Stimulated activated CD4-positive, alpha-beta T cell treated with anti-CD3 and anti-CD28 coated beads, Interleukin-12 subunit alpha, Interleukin-12 subunit beta, amount 100 ng/mL, for 48 hours (primary cell): ENCODE data around the gene PSPH.
"Not testable (repeated sequence)": the region's sequence is repeated elsewhere in the genome, so short reads cannot be mapped to it uniquely, and the experiment has no call there.

Experiments used
- DNase-seq, 3 donors: peaks; one replicate each; pipeline ENCODE4 v3.0.0-alpha.2; 2020; ENCODE audit warnings: low read depth in 2 of 3, low spot score in 1 of 3

The PSPH gene

DNA sequence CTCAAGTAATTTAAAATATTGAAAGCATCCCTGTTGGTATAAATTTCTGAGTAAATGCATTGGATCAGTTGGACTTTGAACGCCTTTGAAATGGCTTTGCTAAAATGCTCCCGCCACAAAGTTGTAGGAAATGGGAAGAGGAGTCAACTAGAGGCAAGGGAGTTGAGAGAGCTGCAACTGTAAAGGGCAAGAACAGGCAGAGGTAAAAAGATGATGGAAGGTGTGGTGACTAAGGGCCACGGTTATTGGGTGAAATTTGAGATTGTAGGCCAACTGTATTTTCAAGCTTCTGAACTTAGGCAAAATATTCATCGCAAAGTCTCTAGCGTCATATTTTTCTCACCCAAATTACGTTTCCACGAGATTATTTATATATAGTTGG, 12.2 kb upstream of the PSPH start:
- DNase-seq: no peak

DNA sequence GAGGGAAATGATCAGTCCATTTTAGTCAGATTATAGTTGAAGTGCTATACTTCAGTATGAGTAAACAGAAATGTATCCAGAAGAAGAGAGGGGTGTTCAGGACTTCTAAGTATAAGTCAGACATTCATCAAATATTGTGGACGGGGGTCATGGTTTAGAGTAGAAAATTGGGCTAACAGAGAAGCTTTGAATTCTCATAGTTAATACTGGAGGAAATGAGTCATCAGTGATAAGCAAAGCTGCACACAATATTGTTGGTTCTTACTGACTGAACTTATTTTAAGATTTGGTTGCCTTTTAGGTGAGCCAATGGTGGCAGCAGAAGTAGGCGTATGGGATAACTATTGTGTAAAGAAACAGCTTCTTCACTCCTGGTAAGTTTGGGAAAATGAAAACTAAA, 11.1 kb upstream of the PSPH start:
- no peak for DNase-seq

DNA sequence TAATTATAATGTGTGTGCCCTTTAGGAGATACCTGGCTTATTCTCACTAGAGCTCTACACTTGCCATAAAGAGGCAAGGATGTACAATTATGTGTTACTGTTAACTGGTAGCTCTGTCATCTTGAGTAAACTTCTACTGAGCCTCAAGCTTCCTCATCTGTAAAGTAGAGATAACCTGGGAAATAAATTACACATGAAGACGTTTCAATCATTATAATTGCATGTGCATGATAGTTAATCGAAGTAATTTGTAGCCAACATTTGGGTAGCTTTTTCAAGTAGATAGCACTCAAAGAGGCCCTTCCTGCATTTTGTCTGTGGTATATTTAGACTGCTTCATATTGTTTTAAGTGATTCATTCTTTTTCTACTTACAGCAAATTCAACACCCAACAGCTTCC, 2.7 kb upstream of the PSPH start:
- DNase-seq: no peak

DNA sequence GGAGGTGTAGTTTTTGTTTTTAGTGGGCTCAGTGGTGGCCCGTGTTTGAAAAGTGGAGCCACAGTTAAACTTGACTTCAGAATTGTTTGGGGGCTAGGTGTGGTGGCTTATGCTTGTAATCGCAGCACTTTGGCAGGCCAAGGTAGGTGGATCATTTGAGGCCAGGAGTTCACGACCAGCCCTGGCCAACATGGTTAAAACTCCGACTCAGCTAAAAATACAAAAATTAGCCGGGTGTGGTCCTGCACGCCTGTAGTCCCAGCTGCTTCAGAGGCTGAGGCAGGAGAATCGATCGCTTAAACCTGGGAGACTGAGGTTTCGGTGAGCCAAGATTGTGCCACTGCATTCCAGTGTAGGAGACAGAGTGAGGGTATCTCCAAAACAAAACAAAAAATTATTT, 2.1 kb upstream of the PSPH start:
- DNase-seq: no peak

DNA sequence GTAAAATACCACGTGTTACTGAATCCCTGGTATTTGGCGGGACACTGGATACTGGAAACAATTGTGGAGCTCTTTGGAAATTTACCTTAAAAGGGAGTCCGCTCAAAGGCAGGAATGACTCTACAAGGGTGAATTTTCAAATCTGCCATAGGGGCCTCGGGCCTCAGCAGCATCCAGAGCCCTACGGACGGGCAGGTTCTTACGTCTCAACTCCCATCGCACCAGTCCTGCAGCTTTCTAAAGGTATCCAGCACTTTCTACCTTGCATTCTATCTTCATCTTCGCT, 248 bp downstream of the PSPH start:
- no peak for DNase-seq

DNA sequence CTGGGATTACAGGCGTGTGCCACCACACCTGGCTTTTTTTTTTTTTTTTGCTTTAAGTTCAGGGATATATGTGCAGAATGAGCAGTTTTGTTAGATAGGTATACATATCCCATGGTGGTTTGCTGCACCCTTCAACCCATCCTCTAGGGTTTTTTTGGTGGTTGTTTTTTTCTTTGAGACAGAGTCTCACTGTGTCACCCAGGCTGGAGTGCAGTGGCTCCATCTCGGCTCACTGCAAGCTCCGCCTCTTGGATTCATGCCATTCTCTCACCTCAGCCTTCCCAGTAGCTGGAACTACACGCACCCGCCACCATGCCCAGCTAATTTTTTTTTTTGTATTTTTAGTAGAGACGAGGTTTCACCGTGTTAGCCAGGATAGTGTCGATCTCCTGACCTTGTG, 2.5 kb downstream of the PSPH start:
- not testable (repeated sequence) for DNase-seq

DNA sequence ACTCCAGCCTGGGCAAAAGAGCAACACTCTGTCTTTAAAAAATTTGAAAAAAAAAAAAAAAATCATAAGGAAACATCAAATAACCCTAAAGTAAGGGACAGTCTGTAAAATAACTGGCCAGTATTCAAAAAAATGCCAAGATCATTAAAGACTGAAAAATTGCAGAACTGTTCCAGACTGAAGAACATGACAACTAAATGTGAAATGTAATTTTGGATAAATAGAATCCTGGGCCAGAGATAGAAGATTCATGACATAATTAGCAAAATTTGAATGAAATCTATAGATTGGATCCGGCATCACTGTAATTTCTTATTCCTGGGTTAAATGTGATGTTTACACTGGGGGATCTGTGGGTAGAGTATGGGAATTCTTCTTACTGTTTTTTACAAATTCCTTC, 3.0 kb downstream of the PSPH start:
- DNase-seq: no peak

DNA sequence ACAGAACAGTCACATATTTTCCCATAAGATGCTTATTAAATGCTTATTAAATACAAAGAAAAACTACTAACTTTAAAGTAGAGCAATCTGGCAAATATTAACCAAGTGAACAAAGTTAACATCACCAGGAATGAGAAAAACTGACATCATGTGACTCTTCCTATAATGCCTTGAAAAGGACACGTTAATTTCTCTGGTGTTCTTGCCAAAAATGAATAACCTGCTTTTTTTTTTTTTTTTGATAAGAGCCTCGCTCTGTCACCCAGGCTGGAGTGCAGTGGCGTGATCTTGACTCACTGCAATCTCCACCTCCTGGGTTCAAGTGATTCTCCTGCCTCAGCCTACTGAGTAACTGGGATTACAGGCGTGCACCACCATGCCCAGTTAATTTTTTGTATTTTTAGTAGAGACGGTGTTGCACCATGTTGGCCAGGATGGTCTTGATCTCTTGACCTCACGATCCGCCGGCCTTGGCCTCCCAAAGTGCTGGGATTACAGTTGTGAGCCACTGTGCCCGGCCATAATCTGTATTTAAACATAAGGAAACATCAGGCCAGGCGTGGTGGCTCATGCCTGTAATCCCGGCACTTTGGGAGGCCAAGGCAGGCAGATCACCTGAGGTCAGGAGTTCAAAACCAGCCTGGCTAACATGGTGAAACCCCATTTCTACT, 3.7 kb downstream of the PSPH start:
- not testable (repeated sequence) for DNase-seq

DNA sequence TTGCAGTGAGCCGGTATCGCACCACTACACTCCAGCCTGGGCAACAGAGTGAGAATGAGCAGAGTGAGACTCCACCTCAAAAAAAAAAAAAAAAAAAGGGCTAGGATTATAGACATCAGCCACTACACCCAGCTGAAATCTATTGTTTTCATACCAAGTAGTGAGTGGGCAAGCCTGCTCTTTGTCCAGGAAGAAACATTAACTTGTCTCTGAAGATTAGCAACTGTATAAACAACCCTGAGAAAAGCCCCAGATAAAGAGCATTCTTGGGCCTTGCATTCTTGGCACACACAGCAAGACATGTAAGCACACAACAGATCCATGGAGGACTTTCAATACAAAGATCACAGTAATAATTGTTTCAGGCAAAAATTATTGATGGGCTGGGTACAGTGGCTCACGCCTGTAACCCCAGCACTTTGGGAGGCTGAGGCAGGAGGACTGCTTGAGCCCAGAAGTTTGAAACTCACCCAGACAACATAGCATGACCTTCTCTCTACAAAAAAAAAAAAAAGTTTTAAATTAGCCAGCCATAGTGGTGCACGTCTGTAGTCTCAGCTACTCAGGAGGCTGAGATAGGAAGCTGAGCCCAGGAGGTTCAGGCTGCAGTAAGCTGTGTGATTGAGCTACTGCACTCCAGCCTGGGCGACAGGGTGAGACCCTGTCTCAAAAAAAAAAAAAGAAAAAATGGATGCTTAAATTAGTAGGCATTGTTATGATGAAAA, 4.4 kb downstream of the PSPH start:
- DNase-seq: no peak

DNA sequence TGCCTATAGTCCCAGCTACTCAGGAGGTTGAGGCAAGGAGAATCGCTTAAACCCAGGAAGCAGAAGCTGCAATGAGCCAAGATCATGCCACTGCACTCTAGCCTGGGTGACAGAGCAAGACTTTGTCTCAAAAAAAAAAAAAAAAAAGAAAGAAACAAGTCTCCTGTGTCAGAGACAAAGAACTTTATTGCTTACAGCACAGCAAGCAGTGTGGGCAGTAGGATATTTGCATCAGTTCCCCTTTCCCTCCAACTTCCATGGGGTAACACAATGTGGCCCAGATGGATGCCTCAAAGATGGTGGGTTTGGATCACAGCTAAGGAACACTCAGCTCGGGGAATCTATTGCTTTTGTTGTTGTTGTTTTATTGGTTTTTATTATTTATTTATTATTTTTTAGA, 5.5 kb downstream of the PSPH start:
- not testable (repeated sequence) for DNase-seq

DNA sequence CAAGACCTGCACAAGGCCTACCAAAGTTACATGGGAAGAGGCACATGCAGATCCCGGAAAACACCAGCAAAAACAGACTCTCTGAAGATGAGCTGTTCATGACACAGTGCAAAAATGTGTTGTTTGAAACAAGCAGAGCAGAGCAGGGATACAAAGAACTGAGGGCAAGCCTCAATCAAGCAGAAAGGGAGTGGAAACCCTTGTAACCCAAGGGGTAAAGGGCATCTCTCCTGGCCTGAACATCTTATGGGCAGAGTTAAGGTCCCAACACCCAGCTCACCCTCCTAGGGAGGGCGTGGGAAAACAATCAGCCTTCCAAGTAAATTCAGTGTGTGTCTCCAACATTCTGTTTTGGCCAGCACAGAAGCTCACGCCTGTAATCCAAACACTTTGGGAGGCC, 10.5 kb downstream of the PSPH start:
- no peak for DNase-seq

DNA sequence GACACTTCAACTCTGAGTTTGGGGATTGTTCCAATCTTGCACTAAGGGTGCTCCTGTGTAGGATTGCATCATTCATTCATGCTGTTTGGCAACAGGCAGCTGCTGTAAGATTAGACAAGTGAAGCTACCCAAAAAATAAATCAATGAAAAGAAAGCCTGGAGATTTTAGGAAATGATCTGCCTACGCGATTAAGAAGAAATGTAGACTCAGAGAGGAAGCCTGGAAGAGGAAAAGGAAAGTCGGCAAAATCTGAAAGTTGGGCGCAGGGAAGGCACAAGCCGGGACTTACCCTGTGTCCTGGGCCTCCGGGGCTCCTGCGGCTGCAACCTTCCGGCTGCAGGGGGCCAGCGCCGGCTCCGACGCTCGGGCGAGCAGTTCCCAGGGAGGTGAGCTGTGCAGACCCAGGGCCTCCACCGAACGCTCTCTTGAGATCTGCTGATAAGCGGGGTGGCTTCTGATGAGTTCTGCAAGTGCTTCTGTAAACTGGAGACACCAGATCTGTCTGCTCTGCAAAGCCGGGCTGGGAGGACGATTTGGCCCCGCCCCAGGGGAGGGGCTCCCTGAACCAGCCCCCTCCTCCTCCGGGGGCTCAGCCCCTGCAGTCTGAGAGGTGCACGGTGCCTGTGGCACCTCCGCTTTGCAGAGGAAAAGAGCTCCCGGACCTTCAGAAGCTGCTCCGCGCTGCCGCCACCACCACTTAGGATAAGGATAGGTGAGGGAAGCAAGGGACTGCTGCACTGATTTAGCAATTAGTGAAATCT, 17.4 kb downstream of the PSPH start:
- DNase-seq: peak; percentile 36 to 47 (median 43)

DNA sequence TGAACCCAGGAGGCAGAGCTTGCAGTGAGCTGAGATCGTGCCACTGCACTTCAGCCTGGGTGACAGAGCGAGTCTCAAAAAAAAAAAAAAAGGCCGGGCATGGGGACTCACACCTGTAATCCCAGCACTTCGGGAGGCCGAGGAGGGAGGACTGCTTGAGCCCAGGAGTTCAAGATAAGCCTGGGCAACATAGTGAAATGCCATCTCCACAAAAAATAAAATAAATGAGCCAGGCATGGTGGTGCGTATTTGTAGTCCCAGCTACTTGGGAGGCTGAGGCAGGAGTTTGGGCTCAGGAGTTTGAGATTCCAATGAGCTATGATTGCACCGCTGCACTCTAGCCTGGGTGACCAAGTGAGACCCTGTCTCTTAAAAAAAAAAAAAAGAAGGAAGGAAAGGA, 18.7 kb downstream of the PSPH start:
- not testable (repeated sequence) for DNase-seq

DNA sequence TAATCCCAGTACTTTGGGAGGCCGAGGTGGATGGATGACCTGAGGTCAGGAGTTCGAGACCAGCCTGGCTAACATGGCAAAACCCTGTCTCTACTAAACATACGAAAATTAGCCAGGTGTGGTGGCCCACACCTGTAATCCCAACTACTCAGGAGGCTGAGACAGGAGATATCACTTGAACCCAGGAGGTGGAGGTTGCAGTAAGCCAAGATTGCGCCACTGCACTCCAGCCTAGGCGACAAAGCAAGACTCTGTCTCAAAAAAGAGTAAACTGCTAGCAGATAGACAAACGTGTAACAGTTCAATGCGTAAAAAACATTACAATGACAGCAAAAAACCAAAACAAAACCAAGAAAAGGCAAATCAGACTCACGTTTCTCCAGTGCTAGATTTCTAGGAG, 19.7 kb downstream of the PSPH start:
- DNase-seq: not testable (repeated sequence)

DNA sequence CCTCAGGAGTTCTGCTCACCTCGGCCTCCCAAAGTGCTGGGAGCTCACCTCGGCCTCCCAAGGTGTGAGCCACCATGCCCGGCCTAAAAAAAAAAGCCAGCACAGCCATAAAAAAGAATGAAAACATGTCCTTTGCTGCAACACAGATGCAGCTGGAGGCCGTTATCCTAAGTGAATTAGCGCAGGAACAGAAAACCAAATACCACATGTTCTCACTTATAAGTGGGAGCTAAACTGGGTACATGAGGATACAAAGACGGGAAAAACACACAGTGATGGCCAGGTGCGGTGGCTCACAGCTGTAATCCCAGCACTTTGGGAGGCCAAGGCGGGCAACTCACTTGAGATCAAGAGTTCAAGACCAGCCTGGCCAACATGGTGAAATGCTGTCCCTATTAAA, 20.9 kb downstream of the PSPH start:
- no peak for DNase-seq

DNA sequence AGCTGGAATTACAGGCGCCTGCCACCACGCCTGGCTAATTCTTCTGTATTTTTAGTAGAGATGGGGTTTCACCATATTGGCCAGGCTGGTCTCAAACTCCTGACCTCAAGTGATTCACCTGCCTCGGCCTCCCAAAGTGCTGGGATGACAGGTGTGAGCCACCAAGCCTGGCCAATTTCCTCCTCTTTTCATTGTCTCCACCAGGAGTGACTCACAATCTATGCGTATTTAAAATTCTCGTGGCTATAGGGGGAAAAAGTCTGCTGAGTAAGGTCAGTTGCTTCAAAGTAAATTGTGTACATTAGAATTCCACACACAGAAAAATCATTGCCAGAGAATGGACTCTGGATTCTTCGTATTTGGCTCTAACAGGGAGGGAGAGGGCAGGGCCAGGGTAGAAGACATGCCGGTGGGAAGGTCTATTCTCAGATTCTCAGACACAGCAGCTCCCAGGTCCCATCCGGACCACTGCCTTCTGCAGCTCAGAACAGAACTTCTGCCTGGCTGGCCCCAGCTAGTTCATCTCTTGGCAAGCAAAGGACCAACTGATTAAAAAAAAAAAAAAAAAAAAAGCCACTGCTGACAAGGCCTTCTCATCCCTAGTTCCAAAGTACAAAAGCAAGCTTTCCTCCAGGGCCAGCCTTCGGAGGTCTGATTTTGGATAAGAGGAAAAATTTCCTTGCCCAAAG, 22.2 kb downstream of the PSPH start:
- DNase-seq: no peak

DNA sequence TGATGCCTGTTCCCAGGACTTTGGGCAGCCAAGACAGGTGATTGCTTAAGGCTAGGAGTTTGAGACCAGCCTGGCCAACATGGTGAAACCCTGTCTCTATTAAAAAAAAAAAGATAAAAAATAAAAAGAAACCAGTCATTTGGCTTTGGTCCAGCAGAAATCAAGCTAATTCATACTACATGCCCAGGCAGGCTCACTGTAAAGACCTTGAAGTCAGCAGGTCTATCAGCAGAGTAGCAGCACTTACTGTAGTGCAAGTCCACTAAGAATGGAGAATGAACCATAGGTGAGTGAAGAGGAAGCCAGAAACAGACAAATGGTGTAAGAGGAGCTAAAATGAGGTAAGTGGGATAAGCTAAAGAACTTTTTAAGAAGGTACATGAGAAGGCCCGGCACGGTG, 24.7 kb downstream of the PSPH start:
- DNase-seq: no peak

DNA sequence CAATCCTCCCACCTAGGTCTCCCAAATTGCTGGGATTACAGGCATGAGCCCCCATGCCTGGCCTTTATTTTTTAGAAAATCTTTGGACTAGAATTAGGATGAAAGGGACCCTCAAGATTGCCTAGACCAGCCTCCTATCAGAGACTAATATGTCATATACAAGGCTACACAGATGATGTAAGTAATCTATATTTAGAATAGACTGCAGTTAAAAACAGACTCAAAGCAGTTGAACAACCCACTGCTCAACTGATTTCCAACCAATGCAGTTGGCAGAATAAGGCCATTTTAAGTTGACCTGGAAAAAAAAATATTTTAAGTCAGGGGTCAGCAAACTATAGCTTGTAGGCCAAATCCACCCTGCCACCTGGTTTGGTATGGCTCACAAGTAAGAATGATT, 27.7 kb downstream of the PSPH start:
- no peak for DNase-seq

DNA sequence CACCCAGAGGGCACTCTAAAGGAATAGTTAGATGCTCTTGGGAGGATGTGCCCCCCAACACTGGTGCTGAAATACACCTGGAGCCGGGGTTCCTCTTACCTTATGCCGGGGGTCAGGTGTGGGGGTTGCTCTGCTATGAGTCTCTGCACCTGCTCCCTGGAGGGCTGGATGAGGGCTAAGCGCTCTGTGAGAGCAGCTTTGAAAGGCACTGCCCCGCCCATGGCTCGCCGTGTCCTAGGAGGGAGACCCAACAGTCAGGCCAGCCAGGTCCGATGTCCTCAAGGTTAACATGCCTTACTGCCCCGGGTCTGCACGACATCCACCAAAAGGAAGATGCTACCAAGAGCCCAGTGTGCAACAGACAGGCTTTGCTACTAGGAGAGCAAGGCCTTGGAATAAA, 31.7 kb downstream of the PSPH start:
- DNase-seq: no peak

DNA sequence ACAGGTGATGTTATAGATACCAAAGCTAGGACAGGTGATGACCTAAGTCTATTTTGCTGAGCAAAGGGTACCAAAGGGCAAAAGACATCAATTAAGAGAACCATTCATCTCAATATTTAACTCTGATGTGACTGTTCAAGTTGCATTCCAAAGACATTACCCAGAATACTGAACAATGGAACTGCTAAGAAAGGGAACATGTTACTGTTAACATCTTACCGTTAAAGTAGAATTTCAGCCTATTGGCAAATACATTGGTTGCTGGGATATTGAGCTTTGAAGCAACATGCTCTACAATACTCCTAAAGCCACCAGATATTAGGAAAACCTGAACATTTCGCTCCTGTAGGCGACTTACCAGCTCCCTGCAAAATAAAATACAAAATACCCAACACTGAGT, 34.2 kb downstream of the PSPH start:
- DNase-seq: not testable (repeated sequence)

DNA sequence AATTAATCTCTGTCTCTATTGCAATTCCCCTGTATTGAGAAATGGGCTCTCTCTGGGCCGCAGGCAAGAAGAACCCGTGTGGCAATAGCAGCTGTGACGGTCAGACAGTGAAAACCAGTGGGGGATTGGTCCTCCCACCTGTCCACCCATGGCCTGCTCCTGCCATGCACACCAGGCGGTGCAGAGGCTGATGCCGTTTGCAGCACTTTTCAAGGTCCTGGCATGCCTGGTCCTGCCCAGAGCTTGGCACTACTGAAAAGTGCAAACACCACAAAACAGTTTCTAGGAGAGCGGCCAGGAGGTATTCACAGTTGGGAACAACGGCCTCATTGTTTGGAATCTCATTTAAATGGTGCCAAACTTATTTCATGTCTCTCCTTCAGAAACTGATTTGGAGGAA, 41.5 kb downstream of the PSPH start:
- no peak for DNase-seq

DNA sequence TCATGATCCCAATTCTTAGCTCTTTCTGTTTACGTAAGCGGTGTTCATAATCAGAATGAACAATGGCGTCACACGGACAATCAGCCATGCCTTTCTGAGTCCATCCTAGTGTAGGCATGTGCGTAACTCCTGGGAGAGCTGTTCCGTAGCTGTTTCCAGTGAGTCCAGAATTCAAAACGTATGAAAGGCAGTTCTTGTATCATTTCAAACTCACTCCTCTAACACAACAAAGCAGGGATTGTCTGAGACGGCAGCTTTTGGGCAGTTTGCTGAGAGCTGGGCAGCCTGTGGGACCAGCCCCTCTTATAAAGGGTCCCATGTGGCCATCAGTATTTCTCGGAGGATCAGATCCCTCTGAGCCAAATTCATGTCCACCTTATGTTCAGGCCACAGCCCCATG, 43.4 kb downstream of the PSPH start:
- no peak for DNase-seq
